Gastroesophageal sphincter (tissue), 3 donors: ENCODE data around the gene MIB1.

Source experiments
- CTCF ChIP-seq, 4 experiments: fragments of 200-600 bp in 2 of 4; fragments of 450-650 bp in 2 of 4; sonication (generic) in 1 of 4; IDR thresholded peaks; one replicate each; pipeline ENCODE4 v1.5.1; 2017 to 2019; ENCODE audit warnings: antibody characterized with exemption in 4 of 4, mild to moderate bottlenecking in 2 of 4, moderate library complexity in 2 of 4
- EP300 ChIP-seq: sonication (generic); formaldehyde crosslinking; IDR thresholded peaks from one replicate; pipeline ENCODE4 v1.6.1; 2017; ENCODE audit warnings: antibody characterized with exemption, mild to moderate bottlenecking
- POLR2A ChIP-seq, 2 donors: fragments of 450-650 bp; IDR thresholded peaks; one replicate each; pipeline ENCODE4 v1.6.1; 2017; ENCODE audit warnings: antibody characterized with exemption in 2 of 2, mild to moderate bottlenecking in 2 of 2, moderate library complexity in 1 of 2
- POLR2AphosphoS5 ChIP-seq: sonication (generic); formaldehyde crosslinking; IDR thresholded peaks from one replicate; pipeline ENCODE4 v1.6.1; 2017; ENCODE audit warnings: antibody characterized with exemption

DNA sequence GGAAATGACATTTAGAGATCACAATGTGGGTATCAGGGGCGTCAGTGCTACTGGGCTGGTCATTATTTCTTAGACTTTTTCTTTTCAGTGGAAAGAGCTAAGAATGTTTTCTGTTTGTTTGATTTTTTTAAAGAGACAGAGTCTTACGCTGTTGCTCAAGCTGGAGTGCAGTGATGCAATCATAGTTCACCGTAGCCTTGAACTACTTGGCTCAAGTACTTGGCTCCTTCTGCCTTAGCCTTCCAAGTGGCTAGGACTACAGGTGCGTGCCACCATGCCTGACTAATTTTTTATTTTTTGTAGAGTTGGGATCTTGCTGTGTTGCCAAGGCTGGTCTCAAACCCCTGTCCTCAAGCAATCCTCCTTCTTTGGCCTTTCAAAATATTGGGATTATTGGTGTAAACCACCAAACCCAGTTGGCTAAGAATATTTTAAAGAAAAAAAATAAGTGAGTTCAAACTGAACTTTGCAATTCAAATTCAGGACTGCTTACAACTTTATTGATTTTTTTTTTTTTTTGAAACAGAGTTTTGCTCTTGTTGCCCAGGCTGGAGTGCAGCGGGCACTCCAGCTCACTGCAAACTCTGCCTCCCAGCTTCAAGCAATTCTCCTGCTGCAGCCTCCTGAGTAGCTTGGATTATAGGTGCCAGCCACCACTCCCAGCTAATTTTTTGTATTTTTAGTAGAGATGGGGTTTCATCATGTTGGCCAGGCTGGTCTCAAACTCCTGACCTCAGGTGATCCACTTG lies 154.2 kb downstream of the MIB1 start:
- no peak for TF ChIP-seq CTCF (IDR thresholded peaks at IDR 0.05)
- TF ChIP-seq POLR2A (IDR thresholded peaks at IDR 0.05), result no peak
- no peak for TF ChIP-seq POLR2AphosphoS5
- no peak for TF ChIP-seq EP300
